Limb (tissue), 2 donors: ENCODE data around the gene CFAP57.

ENCODE experiments used
- DNase-seq, 2 donors: peaks; one replicate each; pipeline ENCODE4 v3.0.0-alpha.2; 2016; ENCODE audit errors: extremely low spot score in 2 of 2

Gene CFAP57

DNA sequence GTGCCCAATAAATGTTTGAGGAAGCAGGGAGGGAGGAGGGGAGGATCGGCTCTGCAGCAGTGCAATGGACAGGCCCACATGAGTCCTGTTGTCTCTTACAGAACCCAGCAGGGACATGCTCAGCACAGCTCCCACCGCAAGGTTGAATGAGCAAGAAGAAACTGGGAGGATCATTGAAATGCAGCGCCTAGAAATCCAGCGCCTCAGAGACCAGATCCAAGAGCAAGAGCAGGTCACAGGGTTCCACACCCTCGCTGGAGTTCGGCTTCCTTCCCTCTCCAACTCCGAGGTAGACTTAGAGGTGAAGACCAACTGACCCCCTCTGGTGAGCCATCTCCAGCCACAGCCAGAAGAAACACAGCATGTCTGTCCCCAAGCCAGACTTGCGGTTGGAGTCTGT lies 81.7 kb downstream of the CFAP57 start:
- no peak for DNase-seq

DNA sequence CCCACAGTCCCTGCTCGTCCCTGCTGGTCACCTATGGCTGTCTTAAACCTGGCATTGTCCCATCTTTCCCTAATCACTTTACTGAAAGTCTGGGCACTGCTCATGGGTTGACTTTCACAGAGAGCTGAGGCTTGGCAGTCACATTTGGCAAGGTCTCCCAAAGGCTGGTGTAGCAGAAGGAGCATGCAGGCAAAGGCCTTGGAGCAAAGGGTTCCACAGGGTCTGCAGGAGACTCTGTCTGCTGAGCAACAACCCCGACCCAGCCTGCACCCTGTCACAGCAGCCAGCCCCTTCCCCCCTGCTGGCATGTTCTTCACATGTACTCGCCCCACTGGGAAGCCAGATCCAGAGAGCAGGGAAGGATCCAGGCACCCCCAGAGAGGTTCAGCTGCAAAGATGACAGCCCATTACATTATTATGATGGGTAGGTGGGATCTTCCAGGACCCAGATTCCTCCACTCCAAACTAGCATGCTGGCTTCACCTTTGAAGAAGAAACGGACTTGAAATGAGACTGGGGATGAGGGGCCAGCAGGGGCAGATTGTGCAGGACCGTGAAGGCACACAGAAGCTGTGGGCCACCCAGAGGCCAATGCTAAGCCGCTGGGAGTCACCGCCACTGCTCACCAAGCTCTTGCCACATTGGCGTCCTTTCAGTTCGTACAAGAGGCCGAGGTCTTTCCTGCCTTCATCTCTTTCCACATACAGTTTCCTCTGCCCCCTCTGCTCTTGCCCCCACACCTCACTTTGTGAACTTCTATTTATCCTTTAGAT lies 83.5 kb downstream of the CFAP57 start:
- no peak for DNase-seq

- no peak for DNase-seq
These were observed 84.8 kb downstream of the CFAP57 start for GRCh38 chr1:43256675-43257570.

DNA sequence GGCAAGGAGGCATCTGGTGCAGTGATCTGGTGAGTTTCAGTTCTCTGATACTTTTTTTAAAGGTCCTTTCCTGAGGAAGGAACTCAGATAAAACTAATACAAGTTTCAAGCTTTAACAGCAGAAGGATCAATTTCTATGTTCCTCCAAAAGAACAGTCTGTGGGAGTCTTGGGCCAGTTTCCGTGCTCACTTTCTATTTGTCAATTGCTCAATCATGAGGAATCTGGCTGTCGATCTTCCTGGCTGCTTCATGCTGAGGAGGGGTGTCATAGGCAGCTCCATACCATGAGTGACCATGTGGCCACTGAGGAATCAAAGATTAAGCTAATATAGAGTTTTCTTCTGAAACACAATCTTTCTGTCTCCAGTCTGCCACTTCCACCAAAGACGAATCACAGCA lies 86.2 kb downstream of the CFAP57 start:
- DNase-seq: no peak

DNA sequence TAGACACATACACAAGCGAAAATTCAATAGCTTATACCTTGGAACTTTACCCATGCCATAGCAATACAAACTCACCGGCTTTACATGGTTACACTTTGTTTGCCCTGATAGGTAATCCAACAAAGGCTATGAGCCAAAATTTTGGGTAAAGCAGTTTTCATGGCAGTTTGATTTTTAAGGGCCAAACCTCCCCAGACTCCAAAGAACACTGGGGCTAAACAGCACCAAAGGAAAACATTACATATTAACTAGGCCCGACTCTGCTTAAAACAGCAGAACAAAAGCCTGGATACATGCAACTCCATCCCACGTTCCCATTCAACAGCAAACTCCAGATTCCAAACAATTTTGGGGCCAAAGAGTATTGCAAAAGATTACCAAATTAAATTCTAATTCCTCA lies 93.3 kb downstream of the CFAP57 start:
- DNase-seq: no peak

GRCh38 chr1:43266881-43267280 lies 94.8 kb downstream of the CFAP57 start:
- no peak for DNase-seq

DNA sequence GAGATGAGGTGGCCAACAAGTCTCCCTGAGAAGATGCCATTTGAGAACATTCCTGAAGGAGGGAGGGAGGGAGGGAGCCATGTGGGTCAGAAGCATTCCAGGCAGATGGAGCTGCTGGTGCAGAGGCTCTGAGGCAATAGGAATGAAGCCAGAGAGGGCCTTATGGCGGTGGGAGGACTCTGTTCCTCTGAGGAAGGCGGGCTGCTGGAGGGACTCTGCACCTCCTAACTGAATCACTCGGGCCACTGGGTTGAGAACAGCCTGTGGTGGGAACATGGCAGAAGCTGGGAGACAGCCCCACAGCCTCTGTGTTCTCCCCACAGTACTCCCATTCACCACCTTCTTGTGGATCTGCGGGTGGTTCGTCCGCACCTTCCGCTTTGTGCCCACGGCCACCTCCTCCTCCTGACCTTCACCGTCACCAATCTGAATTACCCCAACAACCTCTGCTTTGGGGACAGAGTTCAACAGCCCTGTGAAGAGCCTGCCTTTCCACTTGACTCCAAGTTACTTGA lies 95.2 kb downstream of the CFAP57 start:
- no peak for DNase-seq

- no peak for DNase-seq
These were observed 95.8 kb downstream of the CFAP57 start for GRCh38 chr1:43267818-43268425.

DNA sequence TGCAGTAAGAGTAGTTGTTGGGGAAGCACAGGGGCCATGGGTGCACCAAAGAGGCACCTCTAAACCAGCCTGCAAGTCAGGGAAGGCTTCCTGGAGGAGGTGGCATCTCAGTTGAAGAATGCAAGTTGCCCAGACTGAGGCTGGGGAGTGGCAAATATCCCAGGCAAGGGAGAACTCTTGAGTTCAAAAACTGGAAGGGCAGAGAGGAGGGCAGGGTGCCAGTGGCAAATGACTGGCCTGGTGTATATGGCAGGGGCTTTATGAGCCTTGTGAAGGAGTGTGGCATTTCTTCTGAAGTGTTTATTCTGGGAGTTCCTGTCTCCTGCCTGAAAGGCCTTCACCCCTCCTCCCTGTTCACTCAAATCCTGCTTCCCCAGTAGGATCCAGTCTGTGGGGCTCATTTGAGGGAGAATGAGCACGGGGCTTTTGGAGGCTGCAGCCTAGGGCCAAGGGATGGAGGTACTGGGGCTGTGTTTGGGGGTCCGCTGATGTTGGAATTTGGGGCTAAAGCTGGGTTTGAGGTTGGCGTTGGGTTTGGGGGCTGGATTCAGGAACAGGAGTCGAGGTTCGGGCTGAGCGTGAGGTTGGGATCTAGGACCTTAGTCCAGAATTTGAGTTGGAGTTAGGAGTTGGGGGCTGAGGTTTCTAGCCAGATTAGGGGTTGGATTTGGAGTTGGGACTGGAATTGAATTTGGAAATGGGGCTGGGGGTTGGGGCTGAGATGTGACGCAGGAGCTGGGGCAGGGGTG lies 97.7 kb downstream of the CFAP57 start, which contains the start of gene TMEM125:
TMEM125 (plus strand) TSS at position 357 of the 749 bp plus-strand sequence. CDS start 2,740 bp downstream, outside the sequence.
- no peak for DNase-seq

GRCh38 chr1:43270421-43271095 lies 98.4 kb downstream of the CFAP57 start:
- no peak for DNase-seq

DNA sequence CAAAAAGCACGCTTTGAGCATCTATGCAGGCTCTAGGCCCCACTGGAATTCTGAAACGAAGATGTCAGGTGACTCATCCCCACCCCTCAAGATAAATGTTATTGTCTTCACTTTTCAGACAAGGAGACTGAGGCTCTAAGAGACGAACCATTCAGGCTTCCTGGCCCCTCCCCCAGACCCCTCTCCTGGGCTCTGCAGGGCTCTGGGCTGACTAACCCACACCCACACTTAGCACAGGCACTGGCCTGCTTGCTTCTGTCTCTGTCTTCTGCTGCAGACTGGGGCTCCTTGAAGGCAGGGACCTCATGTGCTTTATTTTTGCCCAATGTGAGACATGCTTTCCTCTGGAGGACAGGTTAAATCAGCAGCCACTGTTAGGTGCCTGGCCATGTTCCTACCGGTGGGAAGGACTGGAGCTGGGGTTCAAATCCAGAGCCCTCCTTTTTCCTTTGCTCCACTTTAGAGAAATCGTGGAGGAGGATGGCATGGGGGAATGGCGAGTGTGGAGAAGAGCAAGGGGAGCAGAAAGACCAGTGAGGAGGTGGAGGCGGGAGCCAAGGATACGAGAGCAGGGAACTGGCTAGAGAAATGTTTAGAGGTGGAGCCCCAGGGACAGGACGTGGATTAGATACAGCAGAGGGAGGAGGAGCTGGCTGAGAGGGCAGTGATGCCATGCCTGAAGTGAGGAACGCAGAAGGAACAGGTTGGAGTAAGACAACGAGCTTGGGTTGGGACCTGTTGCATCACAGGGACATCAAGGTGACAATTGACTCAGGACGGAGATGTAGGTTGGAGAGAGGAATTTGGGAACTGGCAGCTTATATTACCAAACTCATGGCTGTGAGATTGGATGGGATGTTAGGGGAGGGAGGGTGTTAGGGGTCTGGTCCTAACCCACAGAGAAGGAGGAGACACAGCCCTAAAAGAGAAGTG lies 99.3 kb downstream of the CFAP57 start:
- DNase-seq: no peak

GRCh38 chr1:43272161-43272560 lies 100.0 kb downstream of the CFAP57 start:
- no peak for DNase-seq

GRCh38 chr1:43272576-43273571 lies 100.7 kb downstream of the CFAP57 start:
- DNase-seq: no peak

DNA sequence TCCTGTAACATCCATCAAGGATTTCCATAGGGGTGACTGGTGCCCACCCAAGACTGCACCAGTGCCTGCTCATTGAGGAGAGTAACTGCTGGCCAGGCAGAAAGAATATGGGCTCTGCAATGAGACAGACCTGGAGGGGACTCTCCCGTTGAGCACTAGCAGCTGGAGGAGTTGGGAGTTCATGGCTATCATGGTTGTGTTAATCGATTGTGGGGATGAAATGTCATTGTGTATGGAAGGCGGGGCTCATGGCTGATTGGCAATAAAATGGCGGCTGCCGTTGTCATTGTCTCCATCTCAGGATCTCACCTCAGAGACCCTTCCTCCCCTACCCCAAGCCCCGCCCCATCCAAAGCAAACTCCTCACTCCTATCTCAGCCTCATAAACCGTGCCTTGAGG lies 101.6 kb downstream of the CFAP57 start:
- DNase-seq: no peak

DNA sequence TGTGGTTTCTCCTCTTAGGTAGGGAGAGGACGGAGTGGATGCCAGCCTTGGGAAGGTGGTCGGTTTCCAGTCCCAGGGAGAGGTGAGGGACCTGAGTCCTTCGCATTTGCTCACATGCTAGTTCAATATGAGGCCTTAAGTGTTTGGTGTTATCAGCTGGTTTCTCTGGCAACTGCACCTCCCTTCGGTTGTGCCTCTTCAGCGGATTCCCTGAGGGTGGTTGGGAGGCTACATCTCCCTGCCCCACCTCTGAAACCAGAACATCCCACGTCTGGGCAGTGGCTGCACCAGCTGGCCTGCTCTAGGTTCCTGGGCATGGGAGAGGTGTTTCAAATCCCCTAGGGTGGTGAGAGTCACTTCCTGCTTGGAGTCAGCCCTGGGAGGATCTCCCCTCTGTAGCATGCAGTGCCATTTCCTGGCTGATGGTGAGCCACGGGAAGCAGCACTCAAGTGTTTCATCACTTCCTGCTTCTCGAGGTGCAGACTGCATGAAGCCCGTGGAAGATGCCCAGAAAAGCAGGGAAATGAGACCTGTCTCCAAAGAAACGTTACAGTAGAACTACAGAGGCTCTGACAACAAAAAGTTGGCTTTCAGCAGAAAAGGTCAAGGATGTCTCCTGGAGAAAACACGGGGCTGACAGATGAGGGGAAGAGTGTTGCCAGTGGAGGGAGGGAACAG lies 102.1 kb downstream of the CFAP57 start:
- DNase-seq: no peak

DNA sequence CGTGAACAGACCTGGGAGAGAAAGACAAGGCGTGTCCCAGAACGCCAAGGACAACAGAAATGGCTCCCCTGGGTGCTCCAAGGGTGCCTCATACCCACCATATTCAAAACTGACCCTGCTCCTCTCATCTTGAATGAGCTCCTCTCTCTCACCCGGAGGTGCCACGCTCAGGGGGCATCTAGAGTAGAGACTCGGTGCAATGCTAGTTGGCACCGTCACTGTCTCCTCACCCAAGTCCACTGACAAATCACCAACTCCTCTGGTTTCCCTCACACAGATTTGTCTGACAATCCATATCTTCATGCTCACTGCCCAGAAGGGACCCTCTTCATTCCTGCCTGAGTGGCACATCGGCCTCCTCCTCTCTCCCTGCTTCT lies 102.7 kb downstream of the CFAP57 start:
- no peak for DNase-seq

DNA sequence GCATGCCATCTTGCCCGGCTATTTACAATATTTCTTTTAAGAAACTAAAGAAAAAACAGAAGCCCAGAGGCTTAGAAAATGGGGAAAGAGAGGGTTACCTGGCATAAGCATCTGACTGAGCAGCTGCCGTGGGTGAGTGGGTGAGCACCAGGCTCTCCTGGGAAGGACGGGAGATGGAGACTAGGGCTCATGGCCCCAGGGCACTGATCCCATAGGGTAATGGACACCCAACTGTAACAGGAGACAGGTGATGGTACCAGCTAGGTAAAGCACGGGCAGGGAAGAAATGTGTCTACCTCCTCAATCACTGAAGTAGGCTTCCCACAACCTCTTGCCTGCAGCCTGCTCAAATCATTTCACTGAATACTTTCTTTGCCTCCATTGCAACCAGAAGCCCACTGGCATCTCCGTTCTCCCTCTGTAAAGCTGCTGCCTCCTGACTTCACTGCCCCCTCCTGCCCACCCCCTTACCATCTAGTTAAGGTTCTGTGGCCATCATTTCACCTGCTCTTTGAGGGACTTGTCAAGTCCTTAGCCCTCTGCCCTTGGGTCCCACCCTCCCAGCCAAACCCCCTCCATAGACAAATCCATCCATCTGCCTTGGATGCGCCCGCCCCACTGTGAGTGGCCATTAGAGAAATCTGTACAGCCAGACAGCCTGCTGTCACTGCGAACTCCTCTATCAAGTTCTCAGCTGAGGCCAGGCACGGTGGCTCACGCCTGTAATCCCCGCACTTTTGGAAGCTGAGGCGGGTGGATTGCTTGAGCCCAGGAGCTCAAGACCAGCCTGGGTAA lies 103.9 kb downstream of the CFAP57 start:
- DNase-seq: no peak
